ENCODE results near the gene COQ2. TPM values are rescaled to one million over a fixed set of nuclear protein-coding genes. Genes with fewer than 3 reads are reported as not detected.
A peak's percentile ranks its signal among the peaks of the same experiment; 100 is the strongest.

Gene COQ2
- total and polyA plus RNA-seq, 4 experiments from 2014 or later: 5.5 to 7.6 (median 6.8) TPM

- Histone ChIP-seq H3K36me3 (ENCODE audit: insufficient read depth, low read length) (no peaks in the 10 kb centered on the region), H3K4me1 (ENCODE audit: insufficient read depth, low read length) (peaks cover 55% of the 10 kb centered on the region), H3K9me3 (ENCODE audit: control insufficient read depth in 1 of 2, low read length in 2 of 2) (no peaks in the 10 kb centered on the region), H3K27ac (ENCODE audit: low read depth, low read length) (no peak overlapping the region), H3K4me3 (ENCODE audit: low read length in 2 of 2) (no peak overlapping the region), H3K27me3 (ENCODE audit: insufficient read depth, low read length) (no peaks in the 10 kb centered on the region)
- Mint-ChIP-seq H3K27me3 (peaks cover 0 to 2% of the 10 kb centered on the region in 2 donors), H3K4me1 (peaks cover 42 to 51% (median 48%) of the 10 kb centered on the region in 4 donors), H3K27ac (peak overlapping the region; percentile 20 to 88 (median 52)), H3K4me3 (peak overlapping the region in 6 of 8 donors; percentile 1 to 73 (median 38)), H3K36me3 (peaks cover 0 to 3% of the 10 kb centered on the region in 2 donors), H3K9me3 (peaks cover 0 to 4% (median 0%) of the 10 kb centered on the region in 8 donors)
- no peak for DNase-seq
- intact Hi-C loops (cut with micrococcal nuclease): no loop called here
- ChIA-PET POLR2A (ENCODE audit: partially characterized antibody) (interaction anchor here (1.1 kb wide), 1 partner anchor 20 kb away, joined by 3 read pairs; no protein-coding TSS in a partner anchor), CTCF (ENCODE audit: partially characterized antibody) (interaction anchor here (0.6 to 0.9 kb wide), 2 partner anchors 21 to 23 kb away, joined by 3 read pairs; no protein-coding TSS in a partner anchor)
Observed at GRCh38 chr4:83232082-83232481, 52.5 kb downstream of the COQ2 start.

GRCh38 chr4:83231620-83232076, 53.0 kb downstream of the COQ2 start:
- Mint-ChIP-seq H3K27me3 (peaks cover 0 to 2% of the 10 kb centered on the region in 2 donors), H3K4me1 (peaks cover 41 to 47% (median 44%) of the 10 kb centered on the region in 4 donors), H3K4me3 (peak overlapping the region in 7 of 8 donors; percentile 1 to 73 (median 32)), H3K36me3 (peaks cover 0 to 3% of the 10 kb centered on the region in 2 donors), H3K27ac (peak overlapping the region; percentile 23 to 88 (median 52)), H3K9me3 (peaks cover 0 to 4% (median 0%) of the 10 kb centered on the region in 8 donors)
- no peaks in the 10 kb centered on the region for H3K9me3 ChIP-seq (ENCODE audit: control insufficient read depth in 1 of 2, low read length in 2 of 2)
- DNase-seq: peak in 3 of 5 donors; percentile 13 to 43 (median 37)
- H3K36me3 ChIP-seq (ENCODE audit: insufficient read depth, low read length): no peaks in the 10 kb centered on the region
- intact Hi-C loops (cut with micrococcal nuclease): no loop called here
- no peak overlapping the region for H3K4me3 ChIP-seq (ENCODE audit: low read length in 2 of 2)
- ChIA-PET CTCF (ENCODE audit: partially characterized antibody) (interaction anchor here (0.9 kb wide), 1 partner anchor 29 kb away, joined by 3 read pairs; no protein-coding TSS in a partner anchor), POLR2A (ENCODE audit: partially characterized antibody) (interaction anchor here (1.1 kb wide), 1 partner anchor 20 kb away, joined by 3 read pairs; no protein-coding TSS in a partner anchor)
- H3K4me1 ChIP-seq (ENCODE audit: insufficient read depth, low read length): peaks cover 52% of the 10 kb centered on the region
- H3K27me3 ChIP-seq (ENCODE audit: insufficient read depth, low read length): no peaks in the 10 kb centered on the region
- no peak overlapping the region for H3K27ac ChIP-seq (ENCODE audit: low read depth, low read length)

- ChIA-PET POLR2A (ENCODE audit: partially characterized antibody) (interaction anchor here (1.1 kb wide), 1 partner anchor 19 kb away, joined by 3 read pairs; no protein-coding TSS in a partner anchor), CTCF (ENCODE audit: partially characterized antibody) (interaction anchor here (0.9 kb wide), 1 partner anchor 29 kb away, joined by 3 read pairs; no protein-coding TSS in a partner anchor)
- H3K4me3 Mint-ChIP-seq: peak overlapping the region in 3 of 8 donors; percentile 10 to 25 (median 13)
- intact Hi-C loops (cut with micrococcal nuclease): no loop called here
- peak overlapping the region in 3 of 7 donors; percentile 35 to 52 (median 49) for H3K27ac Mint-ChIP-seq
- H3K9me3 ChIP-seq (ENCODE audit: control insufficient read depth in 1 of 2, low read length in 2 of 2): no peaks in the 10 kb centered on the region
- peaks cover 0 to 4% (median 0%) of the 10 kb centered on the region in 8 donors for H3K9me3 Mint-ChIP-seq
- H3K36me3 ChIP-seq (ENCODE audit: insufficient read depth, low read length): no peaks in the 10 kb centered on the region
- no peaks in the 10 kb centered on the region for H3K27me3 ChIP-seq (ENCODE audit: insufficient read depth, low read length)
- no peak overlapping the region for H3K27ac ChIP-seq (ENCODE audit: low read depth, low read length)
- H3K4me1 Mint-ChIP-seq: peaks cover 33 to 42% (median 38%) of the 10 kb centered on the region in 4 donors
- no peak overlapping the region for H3K4me3 ChIP-seq (ENCODE audit: low read length in 2 of 2)
- DNase-seq: no peak
- peaks cover 0 to 3% of the 10 kb centered on the region in 2 donors for H3K36me3 Mint-ChIP-seq
- H3K27me3 Mint-ChIP-seq: peaks cover 0 to 2% of the 10 kb centered on the region in 2 donors
- peaks cover 44% of the 10 kb centered on the region for H3K4me1 ChIP-seq (ENCODE audit: insufficient read depth, low read length)
Observed at GRCh38 chr4:83230928-83231327, 53.7 kb downstream of the COQ2 start.

GRCh38 chr4:83229791-83230190, 54.8 kb downstream of the COQ2 start:
- Histone ChIP-seq H3K4me1 (ENCODE audit: insufficient read depth, low read length) (peaks cover 33% of the 10 kb centered on the region), H3K9me3 (ENCODE audit: control insufficient read depth in 1 of 2, low read length in 2 of 2) (no peaks in the 10 kb centered on the region), H3K4me3 (ENCODE audit: low read length in 2 of 2) (no peak overlapping the region), H3K27ac (ENCODE audit: low read depth, low read length) (no peak overlapping the region), H3K27me3 (ENCODE audit: insufficient read depth, low read length) (no peaks in the 10 kb centered on the region), H3K36me3 (ENCODE audit: insufficient read depth, low read length) (no peaks in the 10 kb centered on the region)
- H3K4me3 Mint-ChIP-seq: no peak overlapping the region
- POLR2A ChIA-PET (ENCODE audit: partially characterized antibody): no interaction called here
- H3K4me1 Mint-ChIP-seq: peaks cover 24 to 33% (median 29%) of the 10 kb centered on the region in 4 donors
- H3K9me3 Mint-ChIP-seq: no peaks in the 10 kb centered on the region
- H3K36me3 Mint-ChIP-seq: peaks cover 0 to 3% of the 10 kb centered on the region in 2 donors
- CTCF ChIA-PET (ENCODE audit: partially characterized antibody): no interaction called here
- H3K27ac Mint-ChIP-seq: no peak overlapping the region
- no peak for DNase-seq
- intact Hi-C loops (cut with micrococcal nuclease): no loop called here
- peaks cover 0 to 4% of the 10 kb centered on the region in 2 donors for H3K27me3 Mint-ChIP-seq

GRCh38 chr4:83228231-83228630, 56.4 kb downstream of the COQ2 start:
- no peak overlapping the region for H3K4me3 ChIP-seq (ENCODE audit: low read length in 2 of 2)
- H3K27ac ChIP-seq (ENCODE audit: low read depth, low read length): no peak overlapping the region
- DNase-seq: no peak
- Mint-ChIP-seq H3K27me3 (peaks cover 0 to 4% of the 10 kb centered on the region in 2 donors), H3K36me3 (peaks cover 0 to 3% of the 10 kb centered on the region in 2 donors), H3K27ac (no peak overlapping the region), H3K4me3 (no peak overlapping the region), H3K9me3 (no peaks in the 10 kb centered on the region), H3K4me1 (peaks cover 22 to 36% (median 25%) of the 10 kb centered on the region in 4 donors)
- CTCF ChIA-PET (ENCODE audit: partially characterized antibody): no interaction called here
- no peaks in the 10 kb centered on the region for H3K36me3 ChIP-seq (ENCODE audit: insufficient read depth, low read length)
- H3K27me3 ChIP-seq (ENCODE audit: insufficient read depth, low read length): no peaks in the 10 kb centered on the region
- POLR2A ChIA-PET (ENCODE audit: partially characterized antibody): no interaction called here
- peaks cover 39% of the 10 kb centered on the region for H3K4me1 ChIP-seq (ENCODE audit: insufficient read depth, low read length)
- H3K9me3 ChIP-seq (ENCODE audit: control insufficient read depth in 1 of 2, low read length in 2 of 2): no peaks in the 10 kb centered on the region
- intact Hi-C loops (cut with micrococcal nuclease): no loop called here

- no peaks in the 10 kb centered on the region for H3K36me3 Mint-ChIP-seq
- H3K4me3 Mint-ChIP-seq: no peak overlapping the region
- Histone ChIP-seq H3K4me3 (ENCODE audit: low read length in 2 of 2) (no peak overlapping the region), H3K4me1 (ENCODE audit: insufficient read depth, low read length) (peaks cover 33% of the 10 kb centered on the region), H3K9me3 (ENCODE audit: control insufficient read depth in 1 of 2, low read length in 2 of 2) (no peaks in the 10 kb centered on the region), H3K27me3 (ENCODE audit: insufficient read depth, low read length) (no peaks in the 10 kb centered on the region), H3K36me3 (ENCODE audit: insufficient read depth, low read length) (no peaks in the 10 kb centered on the region), H3K27ac (ENCODE audit: low read depth, low read length) (no peak overlapping the region)
- ChIA-PET CTCF (ENCODE audit: partially characterized antibody) (interaction anchor here (0.8 to 2.5 kb wide), 3 partner anchors 28 to 114 kb away, joined by 3 to 6 read pairs (median 5); no protein-coding TSS in a partner anchor), POLR2A (ENCODE audit: partially characterized antibody) (no interaction called here)
- peaks cover 16 to 37% (median 24%) of the 10 kb centered on the region in 4 donors for H3K4me1 Mint-ChIP-seq
- H3K9me3 Mint-ChIP-seq: no peaks in the 10 kb centered on the region
- intact Hi-C loops (cut with micrococcal nuclease): no loop called here
- H3K27ac Mint-ChIP-seq: peak overlapping the region in 1 of 7 donors; percentile 22
- peaks cover 0 to 2% of the 10 kb centered on the region in 2 donors for H3K27me3 Mint-ChIP-seq
- no peak for DNase-seq
Observed at GRCh38 chr4:83224502-83225197, 59.9 kb downstream of the COQ2 start.

GRCh38 chr4:83223781-83224180, 60.8 kb downstream of the COQ2 start:
- ChIA-PET CTCF (ENCODE audit: partially characterized antibody) (interaction anchor here (1.9 to 2.5 kb wide), 2 partner anchors 28 to 113 kb away, joined by 5 to 6 read pairs; no protein-coding TSS in a partner anchor), POLR2A (ENCODE audit: partially characterized antibody) (no interaction called here)
- H3K36me3 ChIP-seq (ENCODE audit: insufficient read depth, low read length): no peaks in the 10 kb centered on the region
- peaks cover 42% of the 10 kb centered on the region for H3K4me1 ChIP-seq (ENCODE audit: insufficient read depth, low read length)
- no peaks in the 10 kb centered on the region for H3K9me3 Mint-ChIP-seq
- no peak for DNase-seq
- intact Hi-C loops (cut with micrococcal nuclease): no loop called here
- no peak overlapping the region for H3K4me3 Mint-ChIP-seq
- no peaks in the 10 kb centered on the region for H3K27me3 ChIP-seq (ENCODE audit: insufficient read depth, low read length)
- no peak overlapping the region for H3K4me3 ChIP-seq (ENCODE audit: low read length in 2 of 2)
- no peaks in the 10 kb centered on the region for H3K36me3 Mint-ChIP-seq
- peaks cover 23 to 46% (median 32%) of the 10 kb centered on the region in 4 donors for H3K4me1 Mint-ChIP-seq
- no peak overlapping the region for H3K27ac ChIP-seq (ENCODE audit: low read depth, low read length)
- peak overlapping the region in 1 of 7 donors; percentile 69 for H3K27ac Mint-ChIP-seq
- no peaks in the 10 kb centered on the region for H3K9me3 ChIP-seq (ENCODE audit: control insufficient read depth in 1 of 2, low read length in 2 of 2)
- H3K27me3 Mint-ChIP-seq: peaks cover 0 to 2% of the 10 kb centered on the region in 2 donors

Measured in CD4-positive, alpha-beta memory T cell (primary cell).